Ascending aorta (tissue), 2 donors: ENCODE data around the gene GPSM1. TPM values are rescaled to one million over a fixed set of nuclear protein-coding genes. Genes with fewer than 3 reads are reported as not detected.

Experiments used
- DNase-seq, 2 donors: peaks; one replicate each; pipeline ENCODE4 v3.0.0-alpha.2; 2019; ENCODE audit warnings: low spot score in 2 of 2
- H3K27ac ChIP-seq, 2 donors: fragments of 200-600 bp; sonication (generic); one replicate each; pipeline ENCODE4 v1.5.1; 2016 to 2017; ENCODE audit warnings: mild to moderate bottlenecking in 1 of 2
- H3K27me3 ChIP-seq: fragments of 200-600 bp; sonication (generic); one replicate; pipeline ENCODE4 v1.5.1; 2017
- H3K36me3 ChIP-seq, 2 donors: fragments of 200-600 bp; sonication (generic); one replicate each; pipeline ENCODE4 v1.5.1; 2016
- H3K4me1 ChIP-seq, 2 donors: fragments of 200-600 bp; sonication (generic); one replicate each; pipeline ENCODE4 v1.5.1; 2016 to 2017; ENCODE audit warnings: mild to moderate bottlenecking in 1 of 2
- H3K4me3 ChIP-seq, 2 donors: fragments of 200-600 bp; sonication (generic); one replicate each; pipeline ENCODE4 v1.5.1; 2016 to 2017; ENCODE audit warnings: mild to moderate bottlenecking in 1 of 2
- H3K9me3 ChIP-seq, 2 donors: fragments of 200-600 bp; sonication (generic); one replicate each; pipeline ENCODE4 v1.5.1; 2016
- intact Hi-C: fragments of 100-400 bp; cut with DNase I; formaldehyde crosslinking; loops from one replicate; pipeline ENCODE4 v1.15.1; 2023
- total RNA-seq: library from RNA; depleted of rRNA; stranded (reverse); fragments of >200 nt; gene quantifications from one replicate; pipeline ENCODE4 v1.1.0, GENCODE V29; 2016
- TF ChIP-seq, protein P1 (sequence below), 3 experiments: fragments of 200-600 bp in 2 of 3; fragments of 450-650 bp in 1 of 3; sonication (generic) in 2 of 3; IDR thresholded peaks; one replicate each; pipeline ENCODE4 v1.5.1; 2016 to 2019; ENCODE audit warnings: antibody characterized with exemption in 3 of 3, mild to moderate bottlenecking in 1 of 3, moderate library complexity in 1 of 3

GPSM1 gene
- total RNA-seq, 1 donor from 2014 or later: 85.1 TPM

- H3K36me3 ChIP-seq: peaks cover 29 to 40% of the 10 kb centered on the region in 2 donors
- intact Hi-C loops: no loop called here
These were observed 80.6 kb downstream of the GPSM1 start for GRCh38 chr9:136407911-136408310.

More at GRCh38 chr9:136407911-136408310, 80.6 kb downstream of the GPSM1 start:
- H3K4me3 ChIP-seq: no peak overlapping the region
- TF ChIP-seq, protein P1, sequence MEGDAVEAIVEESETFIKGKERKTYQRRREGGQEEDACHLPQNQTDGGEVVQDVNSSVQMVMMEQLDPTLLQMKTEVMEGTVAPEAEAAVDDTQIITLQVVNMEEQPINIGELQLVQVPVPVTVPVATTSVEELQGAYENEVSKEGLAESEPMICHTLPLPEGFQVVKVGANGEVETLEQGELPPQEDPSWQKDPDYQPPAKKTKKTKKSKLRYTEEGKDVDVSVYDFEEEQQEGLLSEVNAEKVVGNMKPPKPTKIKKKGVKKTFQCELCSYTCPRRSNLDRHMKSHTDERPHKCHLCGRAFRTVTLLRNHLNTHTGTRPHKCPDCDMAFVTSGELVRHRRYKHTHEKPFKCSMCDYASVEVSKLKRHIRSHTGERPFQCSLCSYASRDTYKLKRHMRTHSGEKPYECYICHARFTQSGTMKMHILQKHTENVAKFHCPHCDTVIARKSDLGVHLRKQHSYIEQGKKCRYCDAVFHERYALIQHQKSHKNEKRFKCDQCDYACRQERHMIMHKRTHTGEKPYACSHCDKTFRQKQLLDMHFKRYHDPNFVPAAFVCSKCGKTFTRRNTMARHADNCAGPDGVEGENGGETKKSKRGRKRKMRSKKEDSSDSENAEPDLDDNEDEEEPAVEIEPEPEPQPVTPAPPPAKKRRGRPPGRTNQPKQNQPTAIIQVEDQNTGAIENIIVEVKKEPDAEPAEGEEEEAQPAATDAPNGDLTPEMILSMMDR (IDR thresholded peaks at IDR 0.05): no peak
- no peaks in the 10 kb centered on the region for H3K27me3 ChIP-seq
- H3K9me3 ChIP-seq: no peaks in the 10 kb centered on the region
- H3K4me1 ChIP-seq: peaks cover 9 to 19% of the 10 kb centered on the region in 2 donors
- no peak overlapping the region for H3K27ac ChIP-seq
- DNase-seq: no peak

Other genes with a start within 250 kb of the GPSM1 start
- gene NACC2, start 232.2 kb upstream of the GPSM1 start, total RNA-seq: 72.2 TPM
- 80.3 TPM for gene TMEM250, start 208.7 kb upstream of the GPSM1 start, total RNA-seq
- not detected for gene LHX3, start 122.4 kb upstream of the GPSM1 start, total RNA-seq
- 3.7 TPM for gene QSOX2, start 81.7 kb upstream of the GPSM1 start, total RNA-seq
- gene CCDC187, start 23.4 kb upstream of the GPSM1 start, total RNA-seq: under 0.01 TPM
- gene DNLZ, start 36.2 kb downstream of the GPSM1 start, total RNA-seq: 191 TPM
- gene CARD9, start 46.1 kb downstream of the GPSM1 start, total RNA-seq: 0.43 TPM
- 9.4 TPM for gene SNAPC4, start 72.6 kb downstream of the GPSM1 start, total RNA-seq
- gene ENTR1, start 83.1 kb downstream of the GPSM1 start, total RNA-seq: 27.7 TPM
- gene PMPCA, start 83.1 kb downstream of the GPSM1 start, total RNA-seq: 69.1 TPM
- gene INPP5E, start 112.3 kb downstream of the GPSM1 start, total RNA-seq: 20.2 TPM
- gene SEC16A, start 155.5 kb downstream of the GPSM1 start, total RNA-seq: 66.1 TPM
- 120 TPM for gene NOTCH1, start 218.5 kb downstream of the GPSM1 start, total RNA-seq